Mesendoderm (in vitro differentiated cells): ENCODE data around the gene FRA10AC1.
"Not testable (repeated sequence)": the region's sequence is repeated elsewhere in the genome, so short reads cannot be mapped to it uniquely, and the experiment has no call there.

ENCODE experiments used
- DNase-seq: peaks from one replicate; pipeline ENCODE4 v3.0.0; 2013
- H2AK5ac ChIP-seq: 2 replicates; pipeline ENCODE4 v1.6.1; 2013; ENCODE audit warnings: low read length, inconsistent platforms
- H2BK120ac ChIP-seq: 2 replicates; pipeline ENCODE4 v1.6.1; 2013; ENCODE audit warnings: low read depth, mild to moderate bottlenecking, low read length, moderate library complexity, mixed read lengths
- H2BK15ac ChIP-seq: replicated peaks from 2 replicates; pipeline ENCODE4 v1.6.1; 2013; ENCODE audit warnings: low read depth, mild to moderate bottlenecking, moderate library complexity
- H2BK5ac ChIP-seq: 2 replicates; pipeline ENCODE4 v1.6.1; 2013; ENCODE audit warnings: low read length, inconsistent platforms
- H3K18ac ChIP-seq: 2 replicates; pipeline ENCODE4 v1.6.1; 2013; ENCODE audit warnings: mild to moderate bottlenecking, low read length, mixed read lengths
- H3K23ac ChIP-seq: one replicate; pipeline ENCODE4 v1.6.1; 2013; ENCODE audit warnings: low read length
- H3K27ac ChIP-seq: 2 replicates; pipeline ENCODE4 v1.5.1; 2013; ENCODE audit warnings: low read depth, mild to moderate bottlenecking, inconsistent platforms, low read length, moderate library complexity
- H3K27me3 ChIP-seq: 2 replicates; pipeline ENCODE4 v1.6.1; 2013; ENCODE audit warnings: low read length, control low read depth, mild to moderate bottlenecking, inconsistent platforms; ENCODE audit not compliant: insufficient read depth, poor library complexity
- H3K36me3 ChIP-seq: 2 replicates; pipeline ENCODE4 v1.6.1; 2013; ENCODE audit warnings: low read length, inconsistent platforms; ENCODE audit not compliant: control insufficient read depth, insufficient read depth
- H3K4ac ChIP-seq: one replicate; pipeline ENCODE4 v1.6.1; 2013; ENCODE audit warnings: low read depth, mild to moderate bottlenecking, low read length, moderate library complexity
- H3K4me1 ChIP-seq: 2 replicates; pipeline ENCODE4 v1.6.1; 2013; ENCODE audit warnings: low read depth, low read length, inconsistent platforms; ENCODE audit not compliant: control insufficient read depth
- H3K4me2 ChIP-seq: 2 replicates; pipeline ENCODE4 v1.6.1; 2013; ENCODE audit warnings: low read length
- H3K4me3 ChIP-seq: 2 replicates; pipeline ENCODE4 v1.5.1; 2013; ENCODE audit warnings: mild to moderate bottlenecking, low read length
- H3K56ac ChIP-seq: one replicate; pipeline ENCODE4 v1.6.1; 2013; ENCODE audit warnings: low read length
- H3K79me1 ChIP-seq: 2 replicates; pipeline ENCODE4 v1.6.1; 2013; ENCODE audit warnings: low read length, inconsistent platforms
- H3K79me2 ChIP-seq: 2 replicates; pipeline ENCODE4 v1.6.1; 2013; ENCODE audit warnings: mild to moderate bottlenecking, low read length; ENCODE audit not compliant: control insufficient read depth, insufficient read depth
- H3K9ac ChIP-seq: 2 replicates; pipeline ENCODE4 v1.6.1; 2013; ENCODE audit warnings: low read length, inconsistent platforms
- H4K5ac ChIP-seq: one replicate; pipeline ENCODE4 v1.6.1; 2013; ENCODE audit warnings: low read length
- H4K8ac ChIP-seq: one replicate; pipeline ENCODE4 v1.6.1; 2013; ENCODE audit warnings: low read depth, mild to moderate bottlenecking, control low read depth, low read length, moderate library complexity
- WGBS: extraction: QIAGEN DNeasy Blood & Tissue Kit; methylation state at CpG from one replicate; pipeline ENCODE4 v1.1.7; 2013; ENCODE audit warnings: low lambda C conversion rate, missing lambda C conversion rate; ENCODE audit not compliant: insufficient coverage; ENCODE audit errors: extremely low coverage; 5-methylcytosine and 5-hydroxymethylcytosine counted together

The FRA10AC1 gene

GRCh38 chr10:93697207-93697606 is 5.2 kb downstream of the FRA10AC1 start:
- Histone ChIP-seq H3K23ac (no peak overlapping the region), H3K4ac (no peak overlapping the region), H4K5ac (no peak overlapping the region), H4K8ac (no peak overlapping the region), H3K36me3 (no peaks in the 10 kb centered on the region), H3K27me3 (no peaks in the 10 kb centered on the region), H3K9ac (no peak overlapping the region), H2AK5ac (no peak overlapping the region), H3K56ac (no peak overlapping the region), H3K79me2 (no peaks in the 10 kb centered on the region), H3K27ac (no peak overlapping the region), H3K4me3 (no peak overlapping the region), H2BK15ac (no peak overlapping the region), H3K4me1 (peaks cover 4% of the 10 kb centered on the region), H3K18ac (no peak overlapping the region), H3K79me1 (peaks cover 2% of the 10 kb centered on the region), H3K4me2 (no peak overlapping the region), H2BK5ac (no peak overlapping the region), H2BK120ac (no peak overlapping the region)
- no CpG with 5 or more reads among the region's 2 CpGs for WGBS
- DNase-seq, result no peak

- H3K4me3 ChIP-seq, H3K36me3 ChIP-seq, H3K27ac ChIP-seq, H2BK15ac ChIP-seq, DNase-seq, H3K79me1 ChIP-seq, H3K56ac ChIP-seq, H2BK120ac ChIP-seq, H4K8ac ChIP-seq, H3K79me2 ChIP-seq, H3K18ac ChIP-seq, H3K4me2 ChIP-seq, H2BK5ac ChIP-seq, H3K9ac ChIP-seq, H3K23ac ChIP-seq, H4K5ac ChIP-seq, H3K4ac ChIP-seq, H3K4me1 ChIP-seq, H3K27me3 ChIP-seq, H2AK5ac ChIP-seq: not testable (repeated sequence)
- WGBS, result no CpG with 5 or more reads among the region's 2 CpGs
Measured at GRCh38 chr10:93696582-93696981, 5.8 kb downstream of the FRA10AC1 start.

- no peak for DNase-seq
- no CpG with 5 or more reads among the region's 2 CpGs for WGBS
- H3K4me1 ChIP-seq, result no peaks in the 10 kb centered on the region
- no peak overlapping the region for H4K8ac ChIP-seq
- no peak overlapping the region for H2BK15ac ChIP-seq
- no peak overlapping the region for H3K56ac ChIP-seq
- H3K27ac ChIP-seq, result no peak overlapping the region
- no peak overlapping the region for H3K4me3 ChIP-seq
- H3K36me3 ChIP-seq, result no peaks in the 10 kb centered on the region
- no peaks in the 10 kb centered on the region for H3K79me2 ChIP-seq
- H3K79me1 ChIP-seq, result no peaks in the 10 kb centered on the region
- H3K9ac ChIP-seq, result no peak overlapping the region
- H3K4ac ChIP-seq, result no peak overlapping the region
- no peak overlapping the region for H4K5ac ChIP-seq
- H2BK120ac ChIP-seq, result no peak overlapping the region
- H3K27me3 ChIP-seq, result no peaks in the 10 kb centered on the region
- H3K23ac ChIP-seq, result no peak overlapping the region
- H2BK5ac ChIP-seq, result no peak overlapping the region
- H3K4me2 ChIP-seq, result no peak overlapping the region
- H3K18ac ChIP-seq, result no peak overlapping the region
- H2AK5ac ChIP-seq, result no peak overlapping the region
Measured at GRCh38 chr10:93695740-93696139, 6.7 kb downstream of the FRA10AC1 start.

GRCh38 chr10:93687737-93688136 is 14.7 kb downstream of the FRA10AC1 start:
- H3K4me2 ChIP-seq, result no peak overlapping the region
- no peaks in the 10 kb centered on the region for H3K27me3 ChIP-seq
- H2BK5ac ChIP-seq, result no peak overlapping the region
- no peak overlapping the region for H2AK5ac ChIP-seq
- no peak overlapping the region for H3K9ac ChIP-seq
- no peak overlapping the region for H3K4me3 ChIP-seq
- H3K4me1 ChIP-seq, result no peaks in the 10 kb centered on the region
- no peaks in the 10 kb centered on the region for H3K79me1 ChIP-seq
- no peaks in the 10 kb centered on the region for H3K79me2 ChIP-seq
- no peaks in the 10 kb centered on the region for H3K36me3 ChIP-seq
- H4K8ac ChIP-seq, result no peak overlapping the region
- no peak overlapping the region for H3K56ac ChIP-seq
- H3K18ac ChIP-seq, result no peak overlapping the region
- H2BK15ac ChIP-seq, result no peak overlapping the region
- H3K23ac ChIP-seq, result no peak overlapping the region
- H3K27ac ChIP-seq, result no peak overlapping the region
- DNase-seq, result no peak
- no peak overlapping the region for H2BK120ac ChIP-seq
- H3K4ac ChIP-seq, result no peak overlapping the region
- H4K5ac ChIP-seq, result no peak overlapping the region

- no peak overlapping the region for H3K4me2 ChIP-seq
- no peak overlapping the region for H2BK15ac ChIP-seq
- H3K4me1 ChIP-seq, result no peaks in the 10 kb centered on the region
- H3K36me3 ChIP-seq, result no peaks in the 10 kb centered on the region
- no peak overlapping the region for H4K5ac ChIP-seq
- no peak overlapping the region for H2AK5ac ChIP-seq
- no peaks in the 10 kb centered on the region for H3K27me3 ChIP-seq
- peak; percentile 25 for DNase-seq
- H4K8ac ChIP-seq, result no peak overlapping the region
- no peak overlapping the region for H3K23ac ChIP-seq
- H3K79me2 ChIP-seq, result no peaks in the 10 kb centered on the region
- no peak overlapping the region for H3K4me3 ChIP-seq
- no CpG with 5 or more reads among the region's 4 CpGs for WGBS
- no peak overlapping the region for H3K18ac ChIP-seq
- H3K4ac ChIP-seq, result no peak overlapping the region
- no peak overlapping the region for H3K56ac ChIP-seq
- no peaks in the 10 kb centered on the region for H3K79me1 ChIP-seq
- H2BK5ac ChIP-seq, result no peak overlapping the region
- no peak overlapping the region for H2BK120ac ChIP-seq
- no peak overlapping the region for H3K27ac ChIP-seq
- H3K9ac ChIP-seq, result no peak overlapping the region
Measured at GRCh38 chr10:93680412-93681047, 21.9 kb downstream of the FRA10AC1 start.
